T follicular helper cell (primary cell): ENCODE measurements around the gene ARHGEF16.

Experiments
- DNase-seq: peaks from one replicate; pipeline ENCODE4 v3.0.0-alpha.2; 2020; ENCODE audit warnings: low read depth

Gene ARHGEF16

DNA sequence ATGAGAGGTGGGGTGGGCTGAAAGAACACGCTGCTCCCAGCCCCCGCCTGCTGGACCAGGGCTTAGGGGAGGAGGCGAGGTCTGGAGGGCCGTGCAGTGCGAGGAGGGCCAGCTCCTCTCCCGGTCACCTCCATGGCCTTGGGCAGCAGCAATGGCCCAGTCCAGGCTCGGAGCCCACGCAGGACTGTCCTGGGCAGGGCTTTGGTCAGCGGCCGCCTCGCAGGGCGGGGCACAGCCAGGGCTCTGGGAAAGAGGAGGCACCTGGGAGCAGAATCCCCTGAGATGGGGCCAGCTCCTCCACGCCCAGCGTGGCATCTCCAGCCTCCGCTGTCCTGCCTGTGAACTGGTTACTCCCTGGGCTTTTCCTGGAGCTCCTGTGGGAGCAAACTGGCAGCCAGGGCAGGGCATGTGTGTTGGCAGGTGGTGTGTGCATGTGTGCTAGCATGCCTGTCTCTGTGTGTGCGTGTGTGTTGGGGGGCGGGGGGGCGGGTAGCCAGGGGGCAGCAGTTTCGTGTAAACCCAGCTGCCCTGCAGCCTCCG is 27.4 kb downstream of the ARHGEF16 start:
- no peak for DNase-seq

DNA sequence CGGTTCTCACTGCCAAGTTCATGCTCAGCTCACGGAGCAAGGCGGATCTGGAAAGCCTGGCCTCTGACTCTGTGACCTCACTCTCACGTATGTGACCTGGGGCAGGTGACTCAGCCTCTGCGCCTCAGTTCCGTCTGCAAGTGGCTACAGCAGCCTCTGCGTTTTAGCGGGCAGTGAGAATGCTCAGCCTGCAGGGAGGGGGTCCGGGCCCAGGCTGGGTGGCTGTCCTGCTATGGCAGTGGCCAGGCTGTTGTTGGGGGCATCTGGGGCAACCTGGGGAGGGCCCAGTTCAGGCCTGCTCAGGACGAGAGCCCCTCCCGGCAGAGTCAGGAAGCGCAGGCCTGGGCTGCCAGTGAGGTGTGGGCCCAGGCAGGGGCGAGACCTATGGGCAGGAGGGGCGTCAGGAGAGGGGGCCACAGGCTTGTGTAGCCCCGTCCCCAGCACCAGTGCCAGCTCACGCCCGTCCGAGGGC is 27.9 kb downstream of the ARHGEF16 start:
- no peak for DNase-seq

DNA sequence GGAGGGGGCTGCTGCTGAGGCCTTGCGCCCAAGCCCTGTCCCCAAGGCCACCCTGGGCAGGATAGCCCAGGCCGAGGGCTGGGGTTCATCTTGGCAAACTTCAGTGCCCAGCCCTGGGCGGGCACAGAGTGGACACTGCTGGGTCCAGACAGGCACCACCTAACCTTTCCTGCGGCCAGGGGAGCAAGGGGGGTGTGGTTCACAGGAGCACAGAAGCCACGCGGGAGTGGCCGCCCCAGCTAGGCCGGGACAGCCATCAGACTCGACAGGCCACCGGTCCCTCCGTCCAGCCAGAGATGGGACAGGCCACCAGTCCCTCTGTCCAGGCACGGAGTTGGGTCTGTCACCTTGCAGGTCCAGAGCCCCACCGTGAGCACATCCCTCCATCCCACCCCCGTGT is 28.9 kb downstream of the ARHGEF16 start:
- DNase-seq, result no peak

DNA sequence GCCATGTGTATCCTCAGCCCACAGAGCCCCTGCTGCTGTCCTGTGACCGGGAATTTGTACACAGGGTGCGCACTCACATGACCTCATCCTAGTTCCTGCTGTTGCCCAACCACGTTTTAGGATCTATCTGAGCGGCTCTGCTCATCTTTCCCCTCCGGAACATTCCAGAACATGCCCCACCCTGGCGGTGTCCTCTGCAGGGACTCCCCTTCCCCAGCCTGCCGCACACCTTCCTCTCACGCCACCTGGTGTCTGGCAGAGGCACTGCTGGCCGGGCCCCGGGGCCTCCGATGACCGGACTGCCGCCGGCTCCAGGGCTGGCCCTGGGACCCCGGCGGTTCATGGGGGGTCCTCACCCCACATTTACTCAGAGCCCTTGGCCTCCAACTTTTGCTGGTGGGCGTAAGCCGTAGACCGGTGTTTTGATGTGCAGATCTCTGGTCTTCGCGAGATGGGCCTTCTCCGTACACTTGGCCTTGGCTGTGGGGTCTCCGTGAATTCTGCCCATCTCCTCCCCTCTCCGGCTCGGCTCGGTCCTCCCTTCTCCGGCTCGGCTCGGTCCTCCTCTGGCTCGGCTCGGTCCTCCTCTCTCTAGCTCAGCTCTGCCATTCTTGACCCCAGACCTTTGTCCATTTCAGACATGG is 29.5 kb downstream of the ARHGEF16 start:
- no peak for DNase-seq

DNA sequence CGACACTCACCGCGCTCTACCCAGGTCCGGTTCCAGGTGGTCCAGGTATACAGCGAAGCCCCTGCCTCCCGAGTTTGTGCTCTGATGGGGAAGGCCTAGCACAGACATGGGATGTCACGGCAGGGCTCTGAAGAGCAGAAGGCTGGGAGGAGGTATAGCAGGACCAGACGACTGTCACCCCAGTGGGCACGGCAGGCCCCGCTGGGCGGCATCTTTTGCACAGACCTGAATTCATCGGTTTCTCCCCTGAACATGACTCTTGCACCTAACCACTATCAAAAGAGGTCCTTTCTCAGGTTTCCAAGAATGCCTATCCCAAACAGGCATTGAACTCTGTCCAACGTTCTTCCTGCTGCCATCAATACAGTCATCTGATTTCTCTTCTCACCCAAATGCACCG is 30.6 kb downstream of the ARHGEF16 start:
- DNase-seq, result no peak

DNA sequence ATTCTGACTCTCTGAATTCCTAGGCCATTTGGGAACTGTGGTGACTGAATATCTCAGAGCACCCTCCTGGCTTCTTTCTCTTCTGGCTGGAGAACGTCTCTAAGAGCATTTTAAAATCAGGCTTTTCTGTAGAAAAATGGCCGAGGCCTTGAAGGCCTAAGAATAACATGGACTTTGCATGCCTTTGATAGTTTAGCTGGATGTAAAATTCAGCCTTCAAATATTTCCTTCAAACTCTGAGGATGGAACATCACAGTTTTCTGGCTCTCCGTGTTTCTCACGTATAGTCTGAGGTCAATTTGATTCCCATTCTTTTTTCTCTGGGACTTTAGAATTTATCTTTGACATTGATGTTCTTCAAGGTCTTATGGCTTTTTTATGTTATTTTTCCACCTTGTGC is 34.0 kb downstream of the ARHGEF16 start:
- no peak for DNase-seq

DNA sequence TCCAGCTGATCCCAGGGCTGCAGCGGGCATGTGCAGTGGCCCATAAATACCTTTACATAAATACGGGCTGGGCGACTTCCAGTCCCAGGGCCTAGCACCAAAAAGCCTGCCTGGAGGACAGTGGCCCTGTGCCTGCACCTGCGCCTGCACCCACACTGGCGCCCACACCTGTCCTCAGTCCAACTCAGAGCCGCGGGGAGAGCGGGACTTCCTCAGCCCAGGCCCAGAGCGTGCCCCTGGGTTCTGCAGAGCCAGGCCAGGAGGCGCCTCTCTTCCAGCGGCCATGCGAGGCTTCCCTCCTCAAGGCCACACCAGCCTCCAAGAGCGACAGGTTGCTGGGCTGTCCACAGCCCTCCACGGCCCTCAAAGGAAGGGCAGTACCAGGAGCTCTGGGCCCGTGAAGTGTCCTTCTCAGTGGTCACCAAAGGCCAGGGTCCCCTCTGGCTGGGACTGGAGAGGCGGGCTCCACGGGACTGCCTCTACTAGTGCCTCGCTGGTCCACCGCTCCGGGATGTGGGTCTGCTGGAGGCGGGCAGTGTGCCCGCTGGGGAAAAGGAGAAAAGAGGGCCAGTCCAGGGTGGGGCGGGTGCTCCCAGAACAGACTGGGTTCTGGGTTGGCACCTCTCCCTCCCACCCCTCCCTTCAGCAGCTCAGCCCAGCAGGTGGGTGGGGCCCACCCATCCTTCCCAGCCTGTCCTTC is 35.7 kb downstream of the ARHGEF16 start:
- no peak for DNase-seq

DNA sequence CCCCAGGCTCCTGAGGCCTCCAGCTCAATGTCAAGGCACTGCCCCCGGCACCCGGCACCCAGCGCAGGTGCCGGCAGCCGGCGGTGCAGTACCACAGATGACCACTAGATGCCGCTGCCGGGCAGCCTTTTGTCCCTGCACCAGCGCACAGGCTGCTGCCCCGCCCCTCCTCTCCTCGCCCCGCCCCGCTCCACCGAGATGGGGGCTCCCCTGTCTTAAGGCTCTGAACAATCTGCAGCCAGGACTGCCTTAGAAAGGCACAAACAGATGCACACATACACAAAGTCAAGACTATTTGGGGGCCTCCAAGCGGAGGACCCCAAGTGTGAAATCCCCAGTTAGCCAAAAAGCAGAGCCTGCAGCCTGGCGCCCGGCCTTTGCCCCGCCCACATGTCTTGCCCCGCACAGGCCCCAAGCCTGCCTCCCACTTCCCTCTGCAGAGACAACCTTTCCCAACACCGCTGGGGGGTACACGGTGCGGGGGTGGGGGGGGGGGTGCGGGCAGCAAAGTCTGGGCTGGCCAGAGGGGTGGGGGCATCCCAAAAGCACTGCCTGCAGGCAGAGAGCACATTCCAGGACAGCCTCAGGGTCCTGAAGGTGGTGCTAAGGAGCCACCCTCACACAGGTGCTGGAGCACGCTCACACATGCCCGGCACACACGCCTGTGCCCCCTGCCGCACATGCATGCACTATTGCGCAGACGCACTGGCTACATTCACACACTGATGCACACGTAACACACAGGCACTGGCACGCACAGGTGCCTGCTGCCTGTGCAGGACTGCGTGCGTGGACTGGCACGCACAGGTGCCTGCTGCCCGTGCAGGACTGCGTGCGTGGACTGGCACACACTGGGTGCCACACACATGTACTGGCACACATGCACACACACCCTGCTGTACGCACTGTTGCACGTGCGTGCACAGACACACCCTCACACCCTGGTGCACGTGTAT is 37.1 kb downstream of the ARHGEF16 start:
- DNase-seq, result peak; percentile 79

DNA sequence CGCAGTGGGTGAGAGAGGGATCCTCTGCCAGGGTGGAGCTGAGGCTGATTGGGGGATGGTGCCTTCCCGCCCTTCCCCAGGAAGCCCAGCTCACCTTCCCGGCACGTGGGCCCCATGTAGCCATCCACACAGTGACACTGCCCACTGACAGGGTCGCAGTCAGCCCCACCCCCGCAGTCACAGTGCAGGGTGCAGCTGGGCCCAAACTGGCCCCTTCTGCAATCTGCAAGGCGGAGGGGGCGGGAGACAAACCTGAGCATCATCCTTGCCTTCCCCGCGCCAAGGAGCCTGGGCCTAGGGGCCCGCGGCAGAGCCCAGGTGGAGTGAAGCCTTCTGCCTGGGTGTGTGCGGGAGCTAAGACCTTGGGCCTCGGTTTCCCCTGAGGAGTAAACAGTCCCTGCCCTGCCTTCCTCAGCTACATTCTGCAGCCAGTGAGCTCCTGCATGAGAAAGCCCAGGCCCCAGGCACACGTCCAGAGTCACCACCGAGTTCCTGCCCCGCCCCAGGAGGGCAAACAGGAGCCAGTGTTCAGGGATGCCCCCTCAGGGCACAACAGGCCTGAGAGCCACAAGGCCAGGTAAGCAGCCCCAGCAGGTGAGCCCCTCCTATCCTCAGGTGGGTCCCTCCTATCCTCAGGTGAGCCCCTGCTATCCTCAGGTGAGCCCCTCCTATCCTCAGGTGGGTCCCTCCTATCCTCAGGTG is 38.2 kb downstream of the ARHGEF16 start:
- DNase-seq, result no peak

DNA sequence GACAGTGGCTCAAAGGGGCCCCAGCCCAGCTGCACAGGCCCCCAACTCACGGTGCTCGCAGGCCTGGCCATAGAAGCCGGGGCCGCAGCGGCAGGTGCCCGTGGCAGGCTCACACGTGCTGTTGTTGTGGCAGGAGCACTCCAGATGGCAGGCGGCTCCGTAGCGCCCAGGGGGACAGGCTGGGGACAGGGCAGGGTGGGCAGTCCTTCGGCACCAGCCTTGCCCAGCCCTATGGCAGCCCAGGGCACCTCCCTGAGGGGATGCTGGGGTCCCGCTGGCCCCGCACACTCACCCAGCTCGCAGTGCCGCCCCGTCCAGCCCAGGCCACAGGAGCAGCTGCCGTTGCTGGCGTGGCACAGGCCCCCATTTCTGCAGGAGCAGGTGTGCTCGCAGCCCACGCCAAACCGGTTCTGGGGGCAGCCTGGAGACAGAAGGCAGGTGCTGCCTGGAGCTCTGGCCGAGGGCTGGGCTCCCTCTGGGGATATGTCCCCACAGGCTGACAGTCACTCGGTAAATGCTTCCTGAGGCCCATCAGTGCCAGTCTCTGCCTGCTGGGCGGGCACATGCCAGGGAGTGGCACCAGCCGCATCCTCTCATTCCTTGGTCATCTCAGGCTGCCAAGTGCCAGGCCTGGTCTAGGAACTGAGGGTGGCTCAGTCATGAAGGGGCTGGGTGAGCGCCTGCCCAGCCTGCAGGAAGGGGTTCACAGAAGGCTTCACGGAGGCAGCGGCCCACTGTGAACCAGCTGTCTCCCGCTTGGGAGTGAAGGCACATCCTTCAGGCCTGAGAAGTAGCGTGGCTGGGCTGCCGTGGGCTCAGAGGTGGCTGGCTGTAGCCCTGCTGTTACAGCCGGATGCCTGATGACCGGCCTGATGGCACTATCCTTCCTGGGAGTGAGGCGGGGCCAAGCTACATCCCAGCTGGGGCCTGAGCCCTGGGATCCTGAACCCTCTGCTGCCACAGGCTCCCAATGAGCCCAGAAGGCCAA is 40.1 kb downstream of the ARHGEF16 start:
- no peak for DNase-seq

DNA sequence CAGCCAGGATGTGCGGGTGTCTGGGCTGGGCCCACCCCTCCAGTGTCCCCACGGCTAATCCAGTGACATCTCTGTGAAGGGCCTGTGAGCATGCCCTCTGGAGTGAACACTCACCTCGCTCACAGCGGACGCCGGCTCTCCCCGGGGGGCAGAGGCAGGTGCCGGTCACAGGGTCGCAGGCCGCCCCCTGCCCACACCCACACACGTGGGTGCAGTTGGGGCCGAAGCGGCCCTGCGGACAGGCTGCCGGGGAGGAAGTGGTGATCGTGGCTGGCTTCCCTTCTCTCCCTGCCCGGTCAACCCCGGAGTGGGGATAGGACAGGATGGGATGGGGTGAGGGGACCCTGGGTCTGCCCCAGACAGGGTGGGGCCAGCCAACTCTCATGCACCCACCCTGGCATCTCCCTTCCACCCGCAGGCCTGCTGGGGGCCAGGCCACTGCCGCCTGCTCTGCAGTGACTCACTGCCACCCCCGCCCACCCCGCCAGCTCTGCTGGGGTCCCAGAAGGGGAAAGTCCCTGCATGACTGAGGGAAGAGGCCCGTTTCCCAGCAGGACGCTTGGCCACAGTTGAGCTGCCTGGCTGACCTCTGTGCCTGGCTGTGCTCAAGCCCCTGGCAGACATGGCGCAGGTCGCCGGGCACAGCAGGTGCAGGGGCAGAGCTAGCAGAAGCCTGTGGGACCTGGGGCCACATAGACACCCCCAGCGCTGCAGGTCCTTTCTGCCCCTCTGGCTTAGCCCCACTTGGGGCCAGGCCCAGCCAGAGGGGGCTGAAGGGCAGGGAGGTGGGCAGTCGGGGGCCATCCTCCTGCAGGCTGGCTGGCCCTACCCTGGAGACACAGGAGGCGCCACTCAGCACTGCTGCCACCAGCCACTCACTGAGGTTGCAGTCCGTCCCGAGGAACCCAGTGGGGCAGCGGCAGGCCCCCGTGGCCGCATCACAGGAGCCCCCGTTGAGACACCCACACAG is 41.6 kb downstream of the ARHGEF16 start:
- no peak for DNase-seq

DNA sequence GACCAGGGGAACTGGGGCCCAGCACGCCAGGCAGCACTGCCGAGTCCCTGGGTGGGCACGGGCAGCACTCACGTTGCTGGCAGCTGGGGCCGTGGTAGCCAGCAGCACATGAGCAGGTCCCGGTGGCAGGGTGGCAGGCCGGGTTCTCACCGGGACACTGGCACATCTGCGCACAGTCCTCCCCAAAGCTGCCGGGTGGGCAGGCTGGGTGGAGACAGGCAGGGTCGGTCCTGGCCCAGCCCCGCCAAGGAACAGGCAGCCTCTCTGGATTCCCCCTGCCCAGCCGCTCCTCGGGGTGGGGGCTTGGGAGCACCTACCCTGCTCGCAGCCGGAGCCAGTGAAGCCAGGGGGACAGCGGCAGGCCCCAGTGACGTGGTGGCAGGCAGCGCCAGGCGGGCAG is 42.5 kb downstream of the ARHGEF16 start:
- no peak for DNase-seq

DNA sequence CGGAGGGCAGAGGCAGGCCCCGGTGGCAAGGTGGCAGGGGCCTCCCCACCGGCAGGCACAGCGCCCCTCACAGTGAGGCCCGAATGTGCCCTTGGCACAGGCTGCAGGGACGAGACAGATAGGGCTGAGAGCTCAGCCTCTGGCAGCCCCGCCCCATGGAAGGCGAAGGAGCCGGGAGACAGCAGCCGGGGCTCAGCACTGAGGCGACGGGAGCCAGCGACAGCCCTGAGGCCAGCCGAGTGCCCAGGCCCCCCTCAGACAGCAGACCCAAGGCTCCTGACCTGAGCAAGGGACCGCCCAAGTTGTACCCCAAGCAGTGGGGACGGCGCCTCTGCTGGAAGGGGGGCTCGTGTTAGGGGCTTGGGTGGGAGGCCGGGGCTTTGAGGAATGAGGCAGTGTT is 43.1 kb downstream of the ARHGEF16 start:
- no peak for DNase-seq

DNA sequence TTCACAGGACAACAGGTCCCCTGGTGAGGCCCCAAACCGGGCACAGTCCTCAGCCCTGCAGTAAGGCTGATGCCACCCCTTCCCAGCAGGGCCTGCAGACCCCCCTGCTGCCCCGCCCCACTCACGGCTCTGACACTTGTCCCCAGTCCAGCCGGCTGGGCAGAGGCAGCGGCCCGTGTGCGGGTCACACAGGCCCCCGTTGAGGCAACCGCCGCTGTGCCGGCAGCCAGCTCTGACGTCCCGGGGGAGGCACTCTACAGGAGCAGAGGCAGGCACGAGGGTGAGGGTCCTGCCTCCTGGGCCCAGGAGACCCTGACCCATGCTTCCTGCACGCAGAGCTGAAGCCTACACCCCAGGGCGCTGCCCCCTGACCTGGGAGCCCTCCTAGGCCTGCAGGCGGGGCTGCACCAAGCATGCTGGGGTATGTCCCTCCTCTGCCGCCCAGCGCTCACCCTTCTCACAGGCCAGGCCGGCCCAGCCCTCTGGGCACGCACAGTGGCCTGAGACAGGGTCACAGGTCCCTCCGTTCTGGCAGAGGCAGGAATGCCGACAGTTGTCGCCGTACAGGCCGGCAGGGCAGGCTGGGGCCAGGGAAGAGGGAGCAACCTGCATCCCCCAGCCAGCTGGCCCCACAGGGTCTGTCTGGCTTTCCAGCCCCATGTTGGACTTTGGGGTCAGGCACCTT is 43.9 kb downstream of the ARHGEF16 start:
- no peak for DNase-seq

DNA sequence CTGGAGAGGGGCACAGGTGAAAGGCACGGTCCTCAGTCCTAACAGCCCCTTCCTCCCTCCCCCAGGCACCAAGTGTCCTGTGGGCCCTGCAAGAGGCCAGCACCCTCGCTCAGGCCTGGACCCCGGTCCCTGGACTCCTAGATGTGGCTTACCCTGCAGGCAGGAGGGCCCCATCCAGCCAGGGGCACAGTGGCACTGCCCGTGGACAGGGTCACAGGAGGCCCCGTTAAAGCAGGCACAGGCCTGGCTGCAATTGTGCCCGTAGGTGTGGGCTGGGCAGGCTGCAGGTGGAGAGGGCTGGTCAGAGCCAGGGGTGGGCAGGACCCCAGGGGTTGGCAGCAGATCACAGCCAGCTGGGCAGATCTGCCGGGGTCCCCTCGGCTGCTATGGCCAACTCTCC is 44.5 kb downstream of the ARHGEF16 start:
- no peak for DNase-seq

DNA sequence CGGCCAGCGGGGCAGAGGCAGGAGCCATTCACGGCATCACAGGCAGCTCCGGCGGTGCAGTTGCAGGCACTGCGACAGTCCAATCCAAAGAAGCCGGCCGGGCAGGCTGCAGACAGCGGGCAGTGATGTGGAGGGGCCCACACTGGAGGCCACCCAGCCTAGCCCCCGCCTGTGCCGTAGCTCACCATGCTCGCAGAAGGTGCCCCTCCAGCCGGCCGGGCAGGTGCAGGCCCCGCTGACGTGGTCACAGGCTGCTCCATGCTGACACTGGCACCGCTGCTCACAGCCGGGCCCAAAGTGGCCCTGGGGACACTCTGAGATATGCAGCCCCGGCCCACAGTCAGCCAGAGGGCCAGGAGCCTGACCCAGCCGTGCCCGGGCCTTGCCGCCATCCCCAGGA is 45.1 kb downstream of the ARHGEF16 start:
- DNase-seq, result no peak

DNA sequence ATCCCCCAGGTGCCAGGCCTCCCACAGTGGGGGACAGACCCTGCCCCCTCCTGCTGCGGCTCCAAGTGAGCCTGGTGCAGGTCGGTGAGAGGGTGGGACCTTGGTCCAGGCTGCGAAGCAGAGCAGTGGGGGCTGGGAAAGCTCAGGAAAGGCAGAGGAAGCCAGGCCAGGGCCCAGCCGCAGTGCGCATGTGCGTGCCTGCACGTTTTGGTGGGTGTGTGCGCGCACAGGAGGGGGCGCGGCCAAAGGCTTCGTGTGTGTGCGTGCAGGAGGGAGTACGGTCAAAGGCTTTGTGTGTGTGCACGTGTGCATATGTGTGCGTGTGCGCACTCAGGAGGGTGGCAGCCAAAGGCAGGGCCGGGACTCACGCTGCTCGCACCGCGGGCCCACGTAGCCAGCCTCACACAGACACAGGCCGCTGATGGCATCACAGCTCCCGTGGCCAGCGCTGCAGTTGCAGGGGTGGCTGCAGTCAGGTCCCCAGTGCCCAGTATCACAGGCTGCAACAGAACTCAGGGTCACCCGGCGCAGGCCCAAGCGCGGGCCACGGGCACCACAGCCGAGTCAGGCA is 45.9 kb downstream of the ARHGEF16 start:
- no peak for DNase-seq

DNA sequence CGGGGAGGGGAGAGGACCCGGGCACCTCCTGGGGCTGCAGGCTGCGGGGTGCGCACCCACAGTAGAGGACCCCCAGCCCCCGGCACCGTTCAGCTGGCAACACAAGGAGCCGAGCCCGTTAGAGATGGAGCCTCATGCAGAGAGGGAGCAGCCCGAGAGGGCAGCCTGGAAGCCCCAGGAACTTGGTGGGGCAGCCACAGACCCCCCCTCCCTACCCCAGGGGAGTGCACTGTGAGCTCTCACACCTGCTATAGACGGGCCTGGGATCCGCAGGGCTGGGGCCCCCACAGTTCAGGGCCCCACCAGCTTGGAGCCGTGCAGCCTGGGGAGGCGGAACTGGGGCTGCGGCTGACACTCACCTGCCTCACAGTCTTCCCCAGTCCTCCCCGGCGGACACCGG is 47.0 kb downstream of the ARHGEF16 start:
- DNase-seq, result no peak
